Testis (tissue), 3 donors: Measurements from ENCODE around the gene SBK2. TPM values are rescaled to one million over a fixed set of nuclear protein-coding genes. Genes with fewer than 3 reads are reported as not detected.

ENCODE experiments used
- DNase-seq: peaks from one replicate; pipeline ENCODE4 v3.0.0-alpha.2; 2019
- H3K27ac ChIP-seq, 2 donors: fragments of 200-600 bp; sonication (generic); one replicate each; pipeline ENCODE4 v1.5.1; 2019
- H3K27me3 ChIP-seq: fragments of 200-600 bp; sonication (generic); one replicate; pipeline ENCODE4 v1.5.1; 2019
- H3K36me3 ChIP-seq: fragments of 200-600 bp; sonication (generic); one replicate; pipeline ENCODE4 v1.5.1; 2017; ENCODE audit warnings: low read depth; ENCODE audit errors: missing control alignments
- H3K4me1 ChIP-seq: fragments of 200-600 bp; sonication (generic); one replicate; pipeline ENCODE4 v1.5.1; 2019
- H3K4me3 ChIP-seq, 2 donors: fragments of 200-600 bp; sonication (generic); one replicate each; pipeline ENCODE4 v1.5.1; 2017 to 2019
- H3K9me3 ChIP-seq: fragments of 200-600 bp; sonication (generic); one replicate; pipeline ENCODE4 v1.5.1; 2017
- CTCF ChIP-seq, 3 experiments: fragments of 450-650 bp in 2 of 3; fragments of 200-600 bp in 1 of 3; sonication (generic) in 1 of 3; IDR thresholded peaks; one replicate each; pipeline ENCODE4 v1.5.1; 2016 to 2019; ENCODE audit warnings: antibody characterized with exemption in 3 of 3, mild to moderate bottlenecking in 2 of 3, moderate library complexity in 1 of 3
- POLR2A ChIP-seq: fragments of 450-650 bp; IDR thresholded peaks from one replicate; pipeline ENCODE4 v1.6.1; 2017; ENCODE audit warnings: antibody characterized with exemption, mild to moderate bottlenecking, moderate library complexity
- WGBS, 2 donors: methylation state at CpG; one replicate each; pipeline ENCODE4 v1.1.5; 2018; 5-methylcytosine and 5-hydroxymethylcytosine counted together
- intact Hi-C: fragments of 100-400 bp; cut with DNase I; formaldehyde crosslinking; loops from one replicate; pipeline ENCODE4 v1.15.1; 2023; ENCODE audit warnings: low total_unique reads
- polyA plus RNA-seq: library from polyadenylated mRNA; stranded (reverse); fragments of 350-450 nt; fragmentation: Illumina TruSeq; extraction: RNeasy Lipid Tissue Mini Kit (QIAGEN cat#74804); gene quantifications from one replicate; pipeline ENCODE4 v1.2.3, GENCODE V29; 2014; ENCODE audit warnings: low read depth, low replicate concordance; ENCODE audit not compliant: insufficient read depth
- total RNA-seq, 2 donors: library from RNA; depleted of rRNA; stranded (reverse); fragments of >200 nt; gene quantifications; one replicate each; pipeline ENCODE4 v1.2.3, GENCODE V29; 2016

SBK2 gene
- total and polyA plus RNA-seq, 3 donors from 2014 or later: 0.87 to 1.3 (median 0.99) TPM

- no peaks in the 10 kb centered on the region for H3K4me1 ChIP-seq
- DNase-seq: no peak
- no peaks in the 10 kb centered on the region for H3K27me3 ChIP-seq
- H3K4me3 ChIP-seq: no peak overlapping the region
- H3K9me3 ChIP-seq: no peaks in the 10 kb centered on the region
- no peak overlapping the region for H3K27ac ChIP-seq
- TF ChIP-seq CTCF (IDR thresholded peaks at IDR 0.05) (no peak), POLR2A (no peak)
- no peaks in the 10 kb centered on the region for H3K36me3 ChIP-seq
- intact Hi-C loops: no loop called here
- WGBS, 2 donors: 46 to 49% methylated on average over 10 of the region's 10 CpGs
Measured at GRCh38 chr19:55540619-55541018, 3.7 kb upstream of the SBK2 start.

- Histone ChIP-seq H3K27me3 (no peaks in the 10 kb centered on the region), H3K4me3 (no peak overlapping the region), H3K27ac (no peak overlapping the region), H3K4me1 (no peaks in the 10 kb centered on the region), H3K36me3 (no peaks in the 10 kb centered on the region), H3K9me3 (no peaks in the 10 kb centered on the region)
- DNase-seq: no peak
- intact Hi-C loops: no loop called here
- TF ChIP-seq CTCF (IDR thresholded peaks at IDR 0.05) (no peak), POLR2A (no peak)
- 81 to 90% methylated on average over 31 to 33 of the region's 33 CpGs for WGBS, 2 donors
Measured at GRCh38 chr19:55539090-55539984, 2.4 kb upstream of the SBK2 start.

- 87 to 92% methylated on average over 5 of the region's 5 CpGs for WGBS, 2 donors
- Histone ChIP-seq H3K27ac (no peak overlapping the region), H3K36me3 (no peaks in the 10 kb centered on the region), H3K9me3 (no peaks in the 10 kb centered on the region), H3K4me3 (no peak overlapping the region), H3K27me3 (no peaks in the 10 kb centered on the region), H3K4me1 (no peaks in the 10 kb centered on the region)
- TF ChIP-seq POLR2A (no peak), CTCF (IDR thresholded peaks at IDR 0.05) (no peak)
- intact Hi-C loops: no loop called here
- no peak for DNase-seq
Measured at GRCh38 chr19:55538132-55538531, 1.2 kb upstream of the SBK2 start.

GRCh38 chr19:55537741-55538111 lies 793 bp upstream of the SBK2 start:
- DNase-seq: no peak
- no peak overlapping the region for H3K4me3 ChIP-seq
- no peaks in the 10 kb centered on the region for H3K9me3 ChIP-seq
- no peaks in the 10 kb centered on the region for H3K27me3 ChIP-seq
- WGBS, 2 donors: 51 to 60% methylated on average over 5 of the region's 5 CpGs
- H3K27ac ChIP-seq: no peak overlapping the region
- no peaks in the 10 kb centered on the region for H3K36me3 ChIP-seq
- TF ChIP-seq POLR2A: no peak
- TF ChIP-seq CTCF (IDR thresholded peaks at IDR 0.05): no peak
- intact Hi-C loops: no loop called here
- no peaks in the 10 kb centered on the region for H3K4me1 ChIP-seq

- H3K36me3 ChIP-seq: no peaks in the 10 kb centered on the region
- intact Hi-C loops: no loop called here
Measured at GRCh38 chr19:55536366-55536765, 567 bp downstream of the SBK2 start.

More at GRCh38 chr19:55536366-55536765, 567 bp downstream of the SBK2 start:
- 92% methylated on average over 11 of the region's 11 CpGs; no CpG with 5 or more reads in 1 of the 2 donors for WGBS, 2 donors
- H3K27me3 ChIP-seq: no peaks in the 10 kb centered on the region
- H3K4me3 ChIP-seq: no peak overlapping the region
- H3K27ac ChIP-seq: no peak overlapping the region
- H3K9me3 ChIP-seq: no peaks in the 10 kb centered on the region
- no peaks in the 10 kb centered on the region for H3K4me1 ChIP-seq
- no peak for DNase-seq
- TF ChIP-seq POLR2A: no peak
- no peak for TF ChIP-seq CTCF (IDR thresholded peaks at IDR 0.05)
